GM21447 (cell line): ENCODE measurements around the gene SCGB3A2.
"Not testable (repeated sequence)": the region's sequence is repeated elsewhere in the genome, so short reads cannot be mapped to it uniquely, and the experiment has no call there.

Experiments used
- ATAC-seq: cut with Tn5 transposase; IDR thresholded peaks from one replicate; pipeline ENCODE4 v1.9.1; 2021; ENCODE audit not compliant: unreplicated experiment

SCGB3A2 gene

GRCh38 chr5:147860641-147861025 is 17.9 kb upstream of the SCGB3A2 start:
- ATAC-seq, result no peak

- ATAC-seq, result no peak
Measured at GRCh38 chr5:147863454-147864158, 14.9 kb upstream of the SCGB3A2 start.

GRCh38 chr5:147869112-147869511 is 9.4 kb upstream of the SCGB3A2 start:
- no peak for ATAC-seq

- not testable (repeated sequence) for ATAC-seq
Measured at GRCh38 chr5:147869892-147870291, 8.6 kb upstream of the SCGB3A2 start.

- ATAC-seq, result not testable (repeated sequence)
Measured at GRCh38 chr5:147871980-147872549, 6.4 kb upstream of the SCGB3A2 start.

GRCh38 chr5:147872744-147873435 is 5.6 kb upstream of the SCGB3A2 start:
- not testable (repeated sequence) for ATAC-seq

- not testable (repeated sequence) for ATAC-seq
Measured at GRCh38 chr5:147874118-147874875, 4.2 kb upstream of the SCGB3A2 start.

- ATAC-seq, result no peak
Measured at GRCh38 chr5:147874910-147875367, 3.6 kb upstream of the SCGB3A2 start.

- no peak for ATAC-seq
Measured at GRCh38 chr5:147876141-147876540, 2.4 kb upstream of the SCGB3A2 start.

- no peak for ATAC-seq
Measured at GRCh38 chr5:147876626-147877025, 1.9 kb upstream of the SCGB3A2 start.

- ATAC-seq, result no peak
Measured at GRCh38 chr5:147879784-147880183, 1.3 kb downstream of the SCGB3A2 start.

- ATAC-seq, result no peak
Measured at GRCh38 chr5:147880487-147880886, 2.0 kb downstream of the SCGB3A2 start.

GRCh38 chr5:147882586-147883313 is 4.2 kb downstream of the SCGB3A2 start:
- no peak for ATAC-seq

- no peak for ATAC-seq
Measured at GRCh38 chr5:147887026-147887627, 8.6 kb downstream of the SCGB3A2 start.

GRCh38 chr5:147887930-147888329 is 9.4 kb downstream of the SCGB3A2 start:
- no peak for ATAC-seq

- no peak for ATAC-seq
Measured at GRCh38 chr5:147892696-147893296, 14.3 kb downstream of the SCGB3A2 start.

- ATAC-seq, result no peak
Measured at GRCh38 chr5:147893820-147894219, 15.3 kb downstream of the SCGB3A2 start.

GRCh38 chr5:147895864-147896263 is 17.4 kb downstream of the SCGB3A2 start:
- ATAC-seq, result no peak

- ATAC-seq, result no peak
Measured at GRCh38 chr5:147898875-147899401, 20.4 kb downstream of the SCGB3A2 start.

- ATAC-seq, result no peak
Measured at GRCh38 chr5:147901599-147902039, 23.1 kb downstream of the SCGB3A2 start.
